Activated CD4-positive, alpha-beta T cell treated with anti-CD3 and anti-CD28 coated beads, Interleukin-2, Interleukin-4, amounts not matched to agents 100 ng/mL and 50 ng/mL, durations not matched to agents 16 hours and 8 hours (primary cell): ENCODE measurements around the gene SLA2.
"Not testable (repeated sequence)": the region's sequence is repeated elsewhere in the genome, so short reads cannot be mapped to it uniquely, and the experiment has no call there.

Experiments used
- DNase-seq: peaks from one replicate; pipeline ENCODE4 v3.0.0-alpha.2; 2020; ENCODE audit warnings: low spot score

SLA2 gene

GRCh38 chr20:36573798-36574365 is 72.1 kb downstream of the SLA2 start:
- no peak for DNase-seq

GRCh38 chr20:36573103-36573797 is 72.7 kb downstream of the SLA2 start, which contains the start of gene TGIF2:
TGIF2 (plus strand) TSS chr20:36573597; CDS start chr20:36578775, 5,178 bp downstream.
- peak; percentile 89 for DNase-seq

- DNase-seq = peak; percentile 51
Measured at GRCh38 chr20:36572701-36573102, 73.3 kb downstream of the SLA2 start.

- DNase-seq = no peak
Measured at GRCh38 chr20:36571564-36572504, 74.2 kb downstream of the SLA2 start.

GRCh38 chr20:36569847-36570429 is 76.1 kb downstream of the SLA2 start:
- DNase-seq = no peak

- no peak for DNase-seq
Measured at GRCh38 chr20:36565520-36565919, 80.5 kb downstream of the SLA2 start.

GRCh38 chr20:36564726-36565121 is 81.3 kb downstream of the SLA2 start:
- DNase-seq = not testable (repeated sequence)

GRCh38 chr20:36564078-36564725 is 81.8 kb downstream of the SLA2 start:
- not testable (repeated sequence) for DNase-seq

GRCh38 chr20:36563374-36563773 is 82.6 kb downstream of the SLA2 start:
- DNase-seq = no peak

GRCh38 chr20:36562724-36563123 is 83.3 kb downstream of the SLA2 start:
- DNase-seq = no peak
